Ovary (tissue), 9 donors: ENCODE results near the gene IL1RAPL2. TPM values are rescaled to one million over a fixed set of nuclear protein-coding genes. Genes with fewer than 3 reads are reported as not detected.

Experiments used
- DNase-seq, 5 donors: peaks; one replicate each; pipeline ENCODE4 v3.0.0-alpha.2; 2019 to 2020
- H3K27ac ChIP-seq, 2 donors: fragments of 200-600 bp; one replicate each; pipeline versions ENCODE4 v1.5.1 to v1.8.0; 2019 to 2022
- H3K27me3 ChIP-seq: fragments of 200-600 bp; one replicate; pipeline ENCODE4 v1.8.0; 2022
- H3K36me3 ChIP-seq: fragments of 200-600 bp; sonication (generic); one replicate; pipeline ENCODE4 v1.5.1; 2019
- H3K4me1 ChIP-seq: one replicate; pipeline ENCODE4 v1.8.1; 2013; ENCODE audit warnings: mild to moderate bottlenecking, moderate library complexity; ENCODE audit not compliant: insufficient read depth
- H3K4me3 ChIP-seq: fragments of 200-600 bp; sonication (generic); one replicate; pipeline ENCODE4 v1.5.1; 2017
- H3K9me3 ChIP-seq, 2 donors: fragments of 200-600 bp in 1 of 2; sonication (generic) in 1 of 2; one replicate each; pipeline versions ENCODE4 v1.5.1 to v1.8.1; 2013 to 2019; ENCODE audit warnings: mild to moderate bottlenecking in 1 of 2, moderate library complexity in 1 of 2
- EP300 ChIP-seq: sonication (generic); formaldehyde crosslinking; IDR thresholded peaks from one replicate; pipeline ENCODE4 v1.6.1; 2017; ENCODE audit warnings: antibody characterized with exemption
- POLR2A ChIP-seq: fragments of 450-650 bp; IDR thresholded peaks from one replicate; pipeline ENCODE4 v1.6.1; 2017; ENCODE audit warnings: antibody characterized with exemption, mild to moderate bottlenecking, moderate library complexity
- WGBS, 3 donors: extraction: QIAGEN DNeasy Blood & Tissue Kit in 1 of 3; methylation state at CpG; one replicate each; pipeline versions ENCODE4 v1.1.5 to v1.1.7; 2013 to 2017; 5-methylcytosine and 5-hydroxymethylcytosine counted together
- intact Hi-C, 4 donors: fragments of 100-400 bp; cut with DNase I; formaldehyde crosslinking; loops; one replicate each; pipeline versions ENCODE4 v1.11.0 to v1.15.1; 2022 to 2023
- polyA plus RNA-seq, 2 donors: library from polyadenylated mRNA; stranded (reverse); fragments of 200-250 nt in 1 of 2; fragments of 350-450 nt in 1 of 2; fragmentation: Illumina TruSeq in 1 of 2; extraction: RNeasy Lipid Tissue Mini Kit (QIAGEN cat#74804) in 1 of 2; gene quantifications; one replicate each; pipeline ENCODE4 v1.2.3, GENCODE V29; 2013 to 2014
- total RNA-seq, 7 donors: library from RNA; depleted of rRNA in 2 of 7; stranded (reverse); fragments of >200 nt in 2 of 7; fragmentation: NEBNext Ultra II Directional in 3 of 7; extraction: Animal tissue kit (Norgen Biotek cat#: 25700) in 3 of 7; gene quantifications; one replicate each; pipeline versions ENCODE4 v1.1.0 to v1.2.4, GENCODE V29; 2016 to 2023
- TF ChIP-seq, protein P1 (sequence below), 3 donors: fragments of 450-650 bp in 2 of 3; fragments of 200-600 bp in 1 of 3; IDR thresholded peaks; one replicate each; pipeline versions ENCODE4 v1.5.1 to v1.8.0; 2016 to 2022; ENCODE audit warnings: antibody characterized with exemption in 3 of 3, mild to moderate bottlenecking in 1 of 3
- donor health status: DM: no; HTN: no; CAD: no; lungs with moderate emphysema.
- donor health status: DM: no; HTN: no; CAD: no.
- donor health status: Bipolar disorder and iron deficiency.
- donor health status: DM: yes; HTN: yes; CAD: no.
- donor health status: DM: no; HTN: no; CAD: no.
- donor health status: DM: yes; HTN: yes; CAD: no.

IL1RAPL2 gene
- total and polyA plus RNA-seq, 9 donors: 0.08 to 1.1 (median 0.32) TPM; not detected in 3

DNA sequence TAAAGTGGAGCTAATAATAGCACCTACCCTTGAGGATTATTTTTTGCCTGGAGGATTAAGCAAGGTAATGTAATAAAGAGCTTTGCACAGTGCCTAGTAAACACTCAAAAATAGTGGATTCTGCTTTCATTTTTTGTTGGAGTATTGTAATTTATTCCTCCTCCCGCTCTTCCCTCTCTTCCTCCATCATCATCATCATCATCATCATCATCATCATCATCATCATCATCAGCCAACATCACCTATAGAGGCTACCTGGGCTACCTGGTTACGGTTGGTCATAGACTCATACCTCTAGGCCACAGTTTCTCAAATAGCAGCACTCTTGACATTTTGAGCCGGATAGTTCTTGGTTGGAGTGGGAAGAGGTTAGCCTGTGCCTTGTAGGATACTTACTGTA lies 781.4 kb downstream of the IL1RAPL2 start:
- intact Hi-C loops: no loop called here
- Histone ChIP-seq H3K4me3 (no peak overlapping the region), H3K9me3 (no peaks in the 10 kb centered on the region), H3K27ac (no peak overlapping the region), H3K4me1 (no peaks in the 10 kb centered on the region), H3K36me3 (no peaks in the 10 kb centered on the region), H3K27me3 (no peaks in the 10 kb centered on the region)
- WGBS, 3 donors: 77 to 88% (median 85%) methylated on average over 3 of the region's 3 CpGs
- TF ChIP-seq POLR2A (no peak), EP300 (no peak)
- TF ChIP-seq, protein P1, sequence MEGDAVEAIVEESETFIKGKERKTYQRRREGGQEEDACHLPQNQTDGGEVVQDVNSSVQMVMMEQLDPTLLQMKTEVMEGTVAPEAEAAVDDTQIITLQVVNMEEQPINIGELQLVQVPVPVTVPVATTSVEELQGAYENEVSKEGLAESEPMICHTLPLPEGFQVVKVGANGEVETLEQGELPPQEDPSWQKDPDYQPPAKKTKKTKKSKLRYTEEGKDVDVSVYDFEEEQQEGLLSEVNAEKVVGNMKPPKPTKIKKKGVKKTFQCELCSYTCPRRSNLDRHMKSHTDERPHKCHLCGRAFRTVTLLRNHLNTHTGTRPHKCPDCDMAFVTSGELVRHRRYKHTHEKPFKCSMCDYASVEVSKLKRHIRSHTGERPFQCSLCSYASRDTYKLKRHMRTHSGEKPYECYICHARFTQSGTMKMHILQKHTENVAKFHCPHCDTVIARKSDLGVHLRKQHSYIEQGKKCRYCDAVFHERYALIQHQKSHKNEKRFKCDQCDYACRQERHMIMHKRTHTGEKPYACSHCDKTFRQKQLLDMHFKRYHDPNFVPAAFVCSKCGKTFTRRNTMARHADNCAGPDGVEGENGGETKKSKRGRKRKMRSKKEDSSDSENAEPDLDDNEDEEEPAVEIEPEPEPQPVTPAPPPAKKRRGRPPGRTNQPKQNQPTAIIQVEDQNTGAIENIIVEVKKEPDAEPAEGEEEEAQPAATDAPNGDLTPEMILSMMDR (IDR thresholded peaks at IDR 0.05): no peak
- no peak for DNase-seq

DNA sequence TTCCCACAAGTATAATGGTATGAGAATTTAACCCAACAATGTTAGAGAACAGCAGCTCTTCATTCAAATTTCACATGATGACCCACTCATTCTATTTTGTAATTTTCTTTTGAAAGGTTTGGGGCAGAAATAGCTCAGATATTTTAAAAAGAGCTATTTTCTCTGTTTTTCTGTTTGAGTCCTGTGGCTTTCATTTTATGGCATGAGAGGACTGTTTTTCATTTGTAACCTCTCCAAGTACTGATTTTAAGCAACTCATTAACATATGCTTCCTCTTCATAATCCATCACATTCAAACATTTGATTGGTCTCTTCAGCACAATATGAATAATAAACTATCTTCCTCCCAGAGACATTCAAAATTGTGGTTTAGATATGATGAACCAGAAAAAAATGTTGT lies 783.5 kb downstream of the IL1RAPL2 start:
- H3K9me3 ChIP-seq: no peaks in the 10 kb centered on the region
- H3K4me3 ChIP-seq: no peak overlapping the region
- H3K27me3 ChIP-seq: no peaks in the 10 kb centered on the region
- TF ChIP-seq POLR2A: no peak
- no peak for TF ChIP-seq EP300
- TF ChIP-seq, protein P1 (IDR thresholded peaks at IDR 0.05): no peak
- no peak overlapping the region for H3K27ac ChIP-seq
- intact Hi-C loops: no loop called here
- H3K36me3 ChIP-seq: no peaks in the 10 kb centered on the region
- no peaks in the 10 kb centered on the region for H3K4me1 ChIP-seq
- DNase-seq: no peak

DNA sequence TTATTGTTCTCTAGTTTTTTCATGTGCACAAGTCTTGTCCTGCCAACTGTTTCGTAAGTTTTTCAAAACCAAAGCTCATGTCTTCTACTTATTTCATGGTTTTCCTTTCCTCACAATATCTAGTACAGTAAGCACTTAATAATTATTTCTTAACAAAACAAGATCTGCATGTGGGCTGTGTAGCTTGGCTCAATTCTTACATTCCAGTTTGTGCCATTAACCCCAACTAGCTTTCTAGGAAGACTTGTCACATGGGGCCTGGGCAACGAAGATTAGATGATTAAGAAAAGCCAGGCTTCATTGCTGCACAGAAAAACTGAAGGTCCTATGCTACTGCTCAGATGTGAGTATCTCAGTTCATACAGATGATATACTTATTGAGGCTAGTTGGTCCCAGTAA lies 809.8 kb downstream of the IL1RAPL2 start:
- H3K27ac ChIP-seq: no peak overlapping the region
- no peak overlapping the region for H3K4me3 ChIP-seq
- no peak for TF ChIP-seq POLR2A
- TF ChIP-seq EP300: no peak
- TF ChIP-seq, protein P1 (IDR thresholded peaks at IDR 0.05): no peak
- WGBS, 3 donors: 12 to 30% (median 24%) methylated on average over 2 of the region's 2 CpGs
- H3K4me1 ChIP-seq: no peaks in the 10 kb centered on the region
- H3K36me3 ChIP-seq: no peaks in the 10 kb centered on the region
- H3K9me3 ChIP-seq: no peaks in the 10 kb centered on the region
- DNase-seq: no peak
- intact Hi-C loops: no loop called here
- H3K27me3 ChIP-seq: no peaks in the 10 kb centered on the region

DNA sequence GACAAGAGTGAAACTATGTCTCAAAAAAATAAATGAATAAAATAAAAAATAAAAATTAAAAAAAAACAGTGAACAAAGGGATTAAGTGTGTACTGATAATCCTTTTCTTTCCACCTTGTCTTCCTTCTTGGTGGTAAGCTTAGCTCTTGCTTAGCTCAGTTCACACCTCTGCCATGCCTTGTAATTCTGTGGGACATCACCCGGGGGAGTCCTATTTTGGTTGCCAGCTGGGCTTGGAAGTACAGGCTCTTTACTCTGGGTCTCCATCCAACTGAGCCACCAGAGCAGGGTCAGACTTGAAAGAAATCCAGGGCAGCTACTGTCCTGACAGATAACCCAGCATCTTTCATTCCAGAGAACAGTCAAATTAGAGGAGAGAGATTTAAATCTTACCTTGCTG lies 858.7 kb downstream of the IL1RAPL2 start:
- intact Hi-C loops: no loop called here
- WGBS, 3 donors: 73 to 89% (median 79%) methylated on average over 1 of the region's 1 CpG
- Histone ChIP-seq H3K36me3 (no peaks in the 10 kb centered on the region), H3K4me3 (no peak overlapping the region), H3K4me1 (no peaks in the 10 kb centered on the region), H3K27me3 (no peaks in the 10 kb centered on the region), H3K9me3 (no peaks in the 10 kb centered on the region), H3K27ac (no peak overlapping the region)
- no peak for TF ChIP-seq EP300
- TF ChIP-seq, protein P1 (IDR thresholded peaks at IDR 0.05): no peak
- no peak for TF ChIP-seq POLR2A
- no peak for DNase-seq

DNA sequence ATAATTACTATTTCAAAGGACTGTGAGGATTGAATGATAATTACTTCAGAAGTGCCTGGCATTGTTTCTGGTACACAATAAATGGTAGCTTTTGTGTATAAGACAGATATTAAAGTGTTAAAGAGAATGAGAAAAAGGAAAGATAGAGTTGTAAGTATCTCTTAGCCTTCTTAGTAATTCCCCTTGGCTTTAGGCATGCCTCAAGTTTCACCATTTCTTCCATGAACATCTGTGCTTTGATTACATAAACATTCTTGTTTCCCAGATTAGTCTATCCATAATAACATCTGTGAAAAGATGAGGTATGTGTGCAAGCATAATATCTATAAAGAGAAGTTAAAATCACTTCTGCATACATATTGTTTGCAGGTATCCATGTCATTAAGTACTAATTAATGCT lies 885.4 kb downstream of the IL1RAPL2 start:
- no peak for DNase-seq
- Histone ChIP-seq H3K4me3 (no peak overlapping the region), H3K4me1 (no peaks in the 10 kb centered on the region), H3K27me3 (no peaks in the 10 kb centered on the region), H3K36me3 (no peaks in the 10 kb centered on the region), H3K9me3 (no peaks in the 10 kb centered on the region), H3K27ac (no peak overlapping the region)
- TF ChIP-seq, protein P1 (IDR thresholded peaks at IDR 0.05): no peak
- TF ChIP-seq POLR2A: no peak
- TF ChIP-seq EP300: no peak
- intact Hi-C loops: no loop called here
